HG03469 (cell line): ENCODE data around the gene TULP4.
"Not testable (repeated sequence)": the region's sequence is repeated elsewhere in the genome, so short reads cannot be mapped to it uniquely, and the experiment has no call there.

Experiments used
- ATAC-seq: cut with Tn5 transposase; IDR thresholded peaks from one replicate; pipeline ENCODE4 v1.9.1; 2021; ENCODE audit warnings: mild to moderate bottlenecking, moderate library complexity, moderate number of reproducible peaks; ENCODE audit not compliant: unreplicated experiment

TULP4 gene

GRCh38 chr6:158519761-158520160 is 207.5 kb downstream of the TULP4 start:
- no peak for ATAC-seq

- not testable (repeated sequence) for ATAC-seq
Measured at GRCh38 chr6:158520975-158521374, 208.7 kb downstream of the TULP4 start.

- ATAC-seq: no peak
Measured at GRCh38 chr6:158521759-158522158, 209.5 kb downstream of the TULP4 start.

- no peak for ATAC-seq
Measured at GRCh38 chr6:158522616-158523015, 210.4 kb downstream of the TULP4 start.

GRCh38 chr6:158524311-158524710 is 212.0 kb downstream of the TULP4 start:
- no peak for ATAC-seq

GRCh38 chr6:158527858-158528257 is 215.6 kb downstream of the TULP4 start:
- ATAC-seq: not testable (repeated sequence)

- no peak for ATAC-seq
Measured at GRCh38 chr6:158528826-158529225, 216.6 kb downstream of the TULP4 start.

GRCh38 chr6:158529629-158530028 is 217.4 kb downstream of the TULP4 start:
- no peak for ATAC-seq

- no peak for ATAC-seq
Measured at GRCh38 chr6:158531566-158531965, 219.3 kb downstream of the TULP4 start.

GRCh38 chr6:158531970-158532369 is 219.7 kb downstream of the TULP4 start:
- ATAC-seq: no peak

GRCh38 chr6:158536084-158536890 is 224.0 kb downstream of the TULP4 start:
- ATAC-seq: no peak

GRCh38 chr6:158536891-158537798 is 224.9 kb downstream of the TULP4 start:
- ATAC-seq: no peak

- no peak for ATAC-seq
Measured at GRCh38 chr6:158538741-158539140, 226.5 kb downstream of the TULP4 start.

GRCh38 chr6:158539413-158539812 is 227.1 kb downstream of the TULP4 start:
- ATAC-seq: no peak

GRCh38 chr6:158539881-158540280 is 227.6 kb downstream of the TULP4 start:
- ATAC-seq: no peak

GRCh38 chr6:158543606-158544185 is 231.4 kb downstream of the TULP4 start:
- no peak for ATAC-seq

- no peak for ATAC-seq
Measured at GRCh38 chr6:158544428-158544827, 232.2 kb downstream of the TULP4 start.

- ATAC-seq: no peak
Measured at GRCh38 chr6:158545043-158545966, 233.0 kb downstream of the TULP4 start.

GRCh38 chr6:158548418-158549161 is 236.3 kb downstream of the TULP4 start:
- no peak for ATAC-seq
